Gastroesophageal sphincter (tissue), 4 donors: ENCODE measurements around the gene UGT2B17. TPM values are rescaled to one million over a fixed set of nuclear protein-coding genes. Genes with fewer than 3 reads are reported as not detected.

Experiments used
- ATAC-seq: fragments of 150-250 bp; one replicate; pipeline ENCODE4 v1.9.1; 2016; ENCODE audit warnings: mild to moderate bottlenecking, moderate library complexity
- H3K27ac ChIP-seq, 4 donors: fragments of 200-600 bp; sonication (generic) in 3 of 4; 1 replicate in 3 of 4; 2 replicates in 1 of 4; pipeline ENCODE4 v1.5.1; 2016 to 2019
- H3K27me3 ChIP-seq: fragments of 200-600 bp; sonication (generic); one replicate; pipeline ENCODE4 v1.5.1; 2019
- H3K36me3 ChIP-seq, 2 donors: fragments of 200-600 bp; sonication (generic); one replicate each; pipeline ENCODE4 v1.5.1; 2019; ENCODE audit warnings: control low read depth in 1 of 2
- H3K4me1 ChIP-seq, 3 donors: fragments of 200-600 bp; sonication (generic); 1 replicate in 2 of 3; 2 replicates in 1 of 3; pipeline ENCODE4 v1.5.1; 2016 to 2019; ENCODE audit warnings: control low read depth in 2 of 3
- H3K4me3 ChIP-seq, 2 donors: fragments of 200-600 bp; sonication (generic); one replicate each; pipeline ENCODE4 v1.5.1; 2019; ENCODE audit warnings: mild to moderate bottlenecking in 1 of 2, moderate library complexity in 1 of 2
- H3K9me3 ChIP-seq, 3 donors: fragments of 200-600 bp; sonication (generic); one replicate each; pipeline ENCODE4 v1.5.1; 2017 to 2019; ENCODE audit warnings: control low read depth in 2 of 3
- EP300 ChIP-seq: sonication (generic); formaldehyde crosslinking; IDR thresholded peaks from one replicate; pipeline ENCODE4 v1.6.1; 2017; ENCODE audit warnings: antibody characterized with exemption, mild to moderate bottlenecking
- POLR2A ChIP-seq, 2 donors: fragments of 450-650 bp; IDR thresholded peaks; one replicate each; pipeline ENCODE4 v1.6.1; 2017; ENCODE audit warnings: antibody characterized with exemption in 2 of 2, mild to moderate bottlenecking in 2 of 2, moderate library complexity in 1 of 2
- POLR2AphosphoS5 ChIP-seq: sonication (generic); formaldehyde crosslinking; IDR thresholded peaks from one replicate; pipeline ENCODE4 v1.6.1; 2017; ENCODE audit warnings: antibody characterized with exemption
- WGBS, 2 donors: methylation state at CpG; one replicate each; pipeline ENCODE4 v1.1.5; 2018; ENCODE audit warnings: low coverage in 1 of 2; 5-methylcytosine and 5-hydroxymethylcytosine counted together
- total RNA-seq, 4 donors: library from RNA; depleted of rRNA; stranded (reverse); fragments of >200 nt; gene quantifications; one replicate each; pipeline ENCODE4 v1.1.0, GENCODE V29; 2016
- TF ChIP-seq, protein P1 (sequence below), 4 experiments: fragments of 200-600 bp in 2 of 4; fragments of 450-650 bp in 2 of 4; sonication (generic) in 1 of 4; IDR thresholded peaks; one replicate each; pipeline ENCODE4 v1.5.1; 2017 to 2019; ENCODE audit warnings: antibody characterized with exemption in 4 of 4, mild to moderate bottlenecking in 2 of 4, moderate library complexity in 2 of 4

Gene UGT2B17
- total RNA-seq, 4 donors from 2014 or later, result 0.27 TPM; not detected in 3

DNA sequence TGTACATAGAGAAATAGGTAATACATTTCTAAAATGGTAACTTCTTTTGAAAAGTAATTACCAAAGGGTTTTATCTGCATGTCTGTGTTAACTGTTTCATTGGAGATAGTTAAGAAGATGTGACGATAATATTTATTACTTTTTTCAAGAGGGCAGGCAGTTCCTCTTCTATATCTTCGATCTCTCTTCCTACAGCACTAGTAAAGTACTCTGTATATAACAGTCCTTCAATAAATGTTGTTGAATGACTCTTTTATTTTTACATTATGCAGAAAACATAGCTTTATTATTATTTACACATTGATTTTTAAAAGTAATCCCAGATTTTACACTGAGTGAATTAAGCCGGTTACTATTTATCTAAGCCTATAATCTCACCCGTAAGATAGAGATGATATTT, 77.1 kb downstream of the UGT2B17 start:
- Histone ChIP-seq H3K36me3 (no peaks in the 10 kb centered on the region), H3K27ac (no peak overlapping the region), H3K4me3 (no peak overlapping the region), H3K4me1 (no peaks in the 10 kb centered on the region), H3K27me3 (no peaks in the 10 kb centered on the region), H3K9me3 (no peaks in the 10 kb centered on the region)
- WGBS, 2 donors, result 46 to 66% methylated on average over 4 of the region's 4 CpGs
- no peak for TF ChIP-seq POLR2AphosphoS5
- no peak for TF ChIP-seq EP300
- no peak for TF ChIP-seq POLR2A (IDR thresholded peaks at IDR 0.05)
- TF ChIP-seq, protein P1, sequence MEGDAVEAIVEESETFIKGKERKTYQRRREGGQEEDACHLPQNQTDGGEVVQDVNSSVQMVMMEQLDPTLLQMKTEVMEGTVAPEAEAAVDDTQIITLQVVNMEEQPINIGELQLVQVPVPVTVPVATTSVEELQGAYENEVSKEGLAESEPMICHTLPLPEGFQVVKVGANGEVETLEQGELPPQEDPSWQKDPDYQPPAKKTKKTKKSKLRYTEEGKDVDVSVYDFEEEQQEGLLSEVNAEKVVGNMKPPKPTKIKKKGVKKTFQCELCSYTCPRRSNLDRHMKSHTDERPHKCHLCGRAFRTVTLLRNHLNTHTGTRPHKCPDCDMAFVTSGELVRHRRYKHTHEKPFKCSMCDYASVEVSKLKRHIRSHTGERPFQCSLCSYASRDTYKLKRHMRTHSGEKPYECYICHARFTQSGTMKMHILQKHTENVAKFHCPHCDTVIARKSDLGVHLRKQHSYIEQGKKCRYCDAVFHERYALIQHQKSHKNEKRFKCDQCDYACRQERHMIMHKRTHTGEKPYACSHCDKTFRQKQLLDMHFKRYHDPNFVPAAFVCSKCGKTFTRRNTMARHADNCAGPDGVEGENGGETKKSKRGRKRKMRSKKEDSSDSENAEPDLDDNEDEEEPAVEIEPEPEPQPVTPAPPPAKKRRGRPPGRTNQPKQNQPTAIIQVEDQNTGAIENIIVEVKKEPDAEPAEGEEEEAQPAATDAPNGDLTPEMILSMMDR (IDR thresholded peaks at IDR 0.05), result no peak
- ATAC-seq, result no peak

DNA sequence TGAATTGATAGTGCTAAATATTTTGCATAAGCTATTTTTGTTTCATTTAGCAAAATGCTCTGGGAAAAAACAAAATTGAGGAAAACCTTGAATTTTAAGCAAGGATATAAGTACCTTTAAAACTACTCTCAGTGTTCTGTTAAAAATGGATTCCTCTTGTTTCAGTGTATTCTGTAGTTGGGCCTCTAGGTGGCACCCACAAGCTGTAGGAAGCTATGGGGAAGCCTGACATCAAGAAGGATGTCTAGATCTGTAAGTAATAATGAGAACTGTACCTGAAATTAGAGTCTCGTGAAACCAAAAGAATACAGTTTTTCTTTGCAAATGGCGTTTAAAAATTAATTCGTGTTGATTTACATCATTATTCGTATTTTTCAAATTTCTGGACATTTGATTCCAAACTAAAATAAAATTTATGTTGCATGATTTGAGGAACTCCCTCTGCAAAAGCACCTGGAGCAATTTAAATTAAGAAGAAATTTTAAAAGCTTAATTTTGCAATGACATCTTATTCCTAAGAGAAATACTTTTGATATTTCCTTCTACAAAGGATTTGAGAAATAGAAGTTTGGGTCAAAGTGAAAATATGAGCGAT, 77.6 kb downstream of the UGT2B17 start:
- ATAC-seq, result no peak
- no peaks in the 10 kb centered on the region for H3K27me3 ChIP-seq
- no peak overlapping the region for H3K4me3 ChIP-seq
- H3K4me1 ChIP-seq, result no peaks in the 10 kb centered on the region
- TF ChIP-seq, protein P1 (IDR thresholded peaks at IDR 0.05), result peak; percentile 48 to 71 (median 52)
- TF ChIP-seq EP300, result no peak
- WGBS, 2 donors, result 20 to 26% methylated on average over 5 of the region's 5 CpGs
- H3K9me3 ChIP-seq, result no peaks in the 10 kb centered on the region
- no peaks in the 10 kb centered on the region for H3K36me3 ChIP-seq
- H3K27ac ChIP-seq, result no peak overlapping the region

DNA sequence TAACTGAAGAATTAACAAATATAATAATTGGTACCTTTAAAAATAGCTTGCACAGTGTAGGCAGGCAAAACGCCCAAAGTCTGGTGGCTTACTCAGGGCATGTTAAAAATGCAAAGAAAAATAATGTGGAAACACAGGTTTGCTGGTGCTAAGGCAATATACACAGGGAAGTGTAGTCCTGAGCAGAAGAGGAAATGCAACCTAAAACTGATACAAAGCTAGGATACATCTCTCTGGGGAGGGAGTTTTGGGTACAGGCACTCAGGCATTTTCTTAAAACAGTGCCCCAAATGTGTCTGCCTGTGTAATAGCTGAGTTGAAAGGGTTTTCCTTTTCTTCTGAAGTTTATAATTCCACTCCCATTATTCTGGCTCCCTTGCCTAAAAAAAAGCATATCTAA, 81.4 kb downstream of the UGT2B17 start:
- no peak for TF ChIP-seq POLR2AphosphoS5
- TF ChIP-seq POLR2A (IDR thresholded peaks at IDR 0.05), result no peak
- TF ChIP-seq, protein P1 (IDR thresholded peaks at IDR 0.05), result no peak
- TF ChIP-seq EP300, result no peak
- Histone ChIP-seq H3K27me3 (no peaks in the 10 kb centered on the region), H3K9me3 (no peaks in the 10 kb centered on the region), H3K27ac (no peak overlapping the region), H3K36me3 (no peaks in the 10 kb centered on the region), H3K4me1 (no peaks in the 10 kb centered on the region), H3K4me3 (no peak overlapping the region)
- no peak for ATAC-seq
- 20 to 22% methylated on average over 1 of the region's 1 CpG for WGBS, 2 donors

DNA sequence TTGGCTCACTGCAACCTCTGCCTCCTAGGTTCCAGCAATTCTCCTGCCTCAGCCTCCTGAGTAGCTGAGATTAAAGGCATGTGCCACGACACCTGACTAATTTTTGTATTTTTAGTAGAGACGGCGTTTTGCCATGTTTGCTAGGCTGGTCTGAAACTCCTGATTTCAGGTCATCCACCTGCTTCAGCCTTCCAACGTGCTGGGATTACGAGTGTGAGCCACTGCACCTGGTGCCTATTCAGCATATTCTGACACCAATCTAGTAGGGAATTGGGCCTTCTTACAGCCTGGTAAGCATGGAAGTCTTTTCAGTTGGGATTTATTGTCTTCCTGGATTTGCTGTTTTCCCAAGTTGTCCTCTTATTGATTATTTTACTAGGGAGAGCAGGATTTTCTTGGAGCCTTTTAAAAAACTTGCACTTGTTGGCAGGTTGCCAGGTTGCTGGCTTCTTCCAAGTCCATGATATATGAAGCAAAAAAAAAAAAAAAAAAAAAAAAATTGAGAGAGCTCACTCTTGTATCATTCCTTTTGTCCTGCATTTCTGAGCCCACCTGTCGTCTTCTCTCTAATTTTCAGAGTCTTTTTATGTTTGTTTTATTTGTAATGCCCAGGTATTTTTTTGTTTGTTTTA, 85.2 kb downstream of the UGT2B17 start:
- 62 to 78% methylated on average over 4 of the region's 6 CpGs for WGBS, 2 donors
- H3K4me1 ChIP-seq, result no peaks in the 10 kb centered on the region
- no peaks in the 10 kb centered on the region for H3K36me3 ChIP-seq
- no peak overlapping the region for H3K4me3 ChIP-seq
- H3K9me3 ChIP-seq, result no peaks in the 10 kb centered on the region
- no peaks in the 10 kb centered on the region for H3K27me3 ChIP-seq
- TF ChIP-seq EP300 (no peak), POLR2AphosphoS5 (no peak), POLR2A (IDR thresholded peaks at IDR 0.05) (no peak)
- TF ChIP-seq, protein P1 (IDR thresholded peaks at IDR 0.05), result no peak
- H3K27ac ChIP-seq, result no peak overlapping the region
- no peak for ATAC-seq

DNA sequence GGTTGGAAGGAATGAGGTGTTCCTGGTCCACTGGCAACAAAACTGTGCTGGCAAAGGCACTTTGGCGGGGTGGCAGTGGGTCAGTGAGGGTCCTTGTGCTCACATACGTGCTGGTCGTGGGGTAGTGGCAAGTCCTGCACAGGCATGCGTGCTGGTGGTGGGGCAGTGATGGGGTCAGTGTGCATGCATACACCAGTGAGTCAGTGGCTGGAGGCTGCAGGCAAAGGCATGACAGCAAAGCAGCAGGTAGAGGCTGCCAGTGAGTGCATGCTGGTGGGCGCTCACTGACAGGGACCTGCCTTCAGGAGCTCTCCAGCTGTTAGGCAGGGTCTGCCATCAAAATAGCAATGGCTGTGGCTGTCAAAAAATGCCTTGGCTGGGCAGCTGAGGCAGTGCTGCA, 86.8 kb downstream of the UGT2B17 start:
- TF ChIP-seq EP300, result no peak
- TF ChIP-seq, protein P1 (IDR thresholded peaks at IDR 0.05), result no peak
- no peak for TF ChIP-seq POLR2A (IDR thresholded peaks at IDR 0.05)
- no peak for TF ChIP-seq POLR2AphosphoS5
- no peaks in the 10 kb centered on the region for H3K27me3 ChIP-seq

More for the DNA sequence above, 86.8 kb downstream of the UGT2B17 start:
- 83% methylated on average over 1 of the region's 5 CpGs; no CpG with 5 or more reads in 1 of the 2 donors for WGBS, 2 donors
- H3K4me1 ChIP-seq, result no peaks in the 10 kb centered on the region
- H3K4me3 ChIP-seq, result no peak overlapping the region
- no peak for ATAC-seq
- no peaks in the 10 kb centered on the region for H3K36me3 ChIP-seq
- H3K9me3 ChIP-seq, result no peaks in the 10 kb centered on the region
- no peak overlapping the region for H3K27ac ChIP-seq
